Measurements from ENCODE around the gene CFAP97D1. TPM values are rescaled to one million over a fixed set of nuclear protein-coding genes. Genes with fewer than 3 reads are reported as not detected.
A peak's percentile ranks its signal among the peaks of the same experiment; 100 is the strongest.
"Not testable (repeated sequence)": the region's sequence is repeated elsewhere in the genome, so short reads cannot be mapped to it uniquely, and the experiment has no call there.

The CFAP97D1 gene
- polyA plus RNA-seq, 1 donor (not counting 4 experiments of a cell fraction or from before 2014, with no cell fraction given) = not detected

GRCh38 chr17:43790311-43790940, 10.2 kb downstream of the CFAP97D1 start:
- Histone ChIP-seq H3K9ac (ENCODE audit: control insufficient read depth, extremely low read depth, insufficient read depth, low read length) (no peak overlapping the region), H2AFZ (ENCODE audit: control insufficient read depth, low read length) (peak overlapping the region; percentile 57), H3K9me1 (ENCODE audit: control insufficient read depth, extremely low read depth, insufficient read depth, low read length) (no peaks in the 10 kb centered on the region), H3K79me2 (ENCODE audit: control insufficient read depth, insufficient read depth, low read length) (no peaks in the 10 kb centered on the region), H3K27me3 (ENCODE audit: control insufficient read depth, extremely low read depth, insufficient read depth, low read length) (no peaks in the 10 kb centered on the region), H3K9me3 (ENCODE audit: control insufficient read depth, low read depth, low read length) (no peaks in the 10 kb centered on the region), H3K4me3 (ENCODE audit: control insufficient read depth in 2 of 3, extremely low read depth in 1 of 3, insufficient read depth in 2 of 3, low read depth in 1 of 3, low read length in 3 of 3) (peak overlapping the region in 1 of 3 experiments; percentile 7), H3K4me2 (ENCODE audit: control insufficient read depth, extremely low read depth, insufficient read depth, low read depth, low read length) (peak overlapping the region; percentile 59), H4K20me1 (ENCODE audit: control insufficient read depth, extremely low read depth, insufficient read depth, low read length) (no peaks in the 10 kb centered on the region), H3K4me1 (ENCODE audit: control insufficient read depth, extremely low read depth, insufficient read depth, low read length) (peaks cover 7% of the 10 kb centered on the region), H3K27ac (ENCODE audit: control insufficient read depth, insufficient read depth, low read length) (no peak overlapping the region), H3K36me3 (ENCODE audit: control insufficient read depth in 2 of 2, extremely low read depth in 1 of 2, insufficient read depth in 2 of 2, low read length in 2 of 2) (no peaks in the 10 kb centered on the region)
- peak; percentile 89 for FAIRE-seq
- peak; percentile 75 for DNase-seq (ENCODE audit: low read depth, low spot score)
- TF ChIP-seq, protein P1, sequence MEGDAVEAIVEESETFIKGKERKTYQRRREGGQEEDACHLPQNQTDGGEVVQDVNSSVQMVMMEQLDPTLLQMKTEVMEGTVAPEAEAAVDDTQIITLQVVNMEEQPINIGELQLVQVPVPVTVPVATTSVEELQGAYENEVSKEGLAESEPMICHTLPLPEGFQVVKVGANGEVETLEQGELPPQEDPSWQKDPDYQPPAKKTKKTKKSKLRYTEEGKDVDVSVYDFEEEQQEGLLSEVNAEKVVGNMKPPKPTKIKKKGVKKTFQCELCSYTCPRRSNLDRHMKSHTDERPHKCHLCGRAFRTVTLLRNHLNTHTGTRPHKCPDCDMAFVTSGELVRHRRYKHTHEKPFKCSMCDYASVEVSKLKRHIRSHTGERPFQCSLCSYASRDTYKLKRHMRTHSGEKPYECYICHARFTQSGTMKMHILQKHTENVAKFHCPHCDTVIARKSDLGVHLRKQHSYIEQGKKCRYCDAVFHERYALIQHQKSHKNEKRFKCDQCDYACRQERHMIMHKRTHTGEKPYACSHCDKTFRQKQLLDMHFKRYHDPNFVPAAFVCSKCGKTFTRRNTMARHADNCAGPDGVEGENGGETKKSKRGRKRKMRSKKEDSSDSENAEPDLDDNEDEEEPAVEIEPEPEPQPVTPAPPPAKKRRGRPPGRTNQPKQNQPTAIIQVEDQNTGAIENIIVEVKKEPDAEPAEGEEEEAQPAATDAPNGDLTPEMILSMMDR (optimal IDR thresholded peaks at IDR 0.05 in 1 of 3, IDR thresholded peaks at IDR 0.05 in 1 of 3, conservative IDR thresholded peaks at IDR 0.05 in 1 of 3; ENCODE audit: extremely low read depth in 1 of 3, insufficient read depth in 2 of 3, low read length in 3 of 3) = peak; percentile 82 to 91 (median 89)
- TF ChIP-seq EZH2 (IDR thresholded peaks at IDR 0.05; ENCODE audit: low read length) = no peak
- dilution Hi-C loops (cut with MboI; ENCODE audit: extremely low pct_ligation_motif_present, low sequenced_read_pairs) = no loop called here

- no peak overlapping the region for H3K4me3 ChIP-seq (ENCODE audit: control insufficient read depth in 2 of 3, extremely low read depth in 1 of 3, insufficient read depth in 2 of 3, low read depth in 1 of 3, low read length in 3 of 3)
- H3K27ac ChIP-seq (ENCODE audit: control insufficient read depth, insufficient read depth, low read length) = no peak overlapping the region
- FAIRE-seq (peak; percentile 93), DNase-seq (ENCODE audit: low read depth, low spot score) (no peak)
- no peaks in the 10 kb centered on the region for H3K9me1 ChIP-seq (ENCODE audit: control insufficient read depth, extremely low read depth, insufficient read depth, low read length)
- H3K36me3 ChIP-seq (ENCODE audit: control insufficient read depth in 2 of 2, extremely low read depth in 1 of 2, insufficient read depth in 2 of 2, low read length in 2 of 2) = no peaks in the 10 kb centered on the region
- no peaks in the 10 kb centered on the region for H3K79me2 ChIP-seq (ENCODE audit: control insufficient read depth, insufficient read depth, low read length)
- no peak overlapping the region for H3K4me2 ChIP-seq (ENCODE audit: control insufficient read depth, extremely low read depth, insufficient read depth, low read depth, low read length)
- H3K9me3 ChIP-seq (ENCODE audit: control insufficient read depth, low read depth, low read length) = no peaks in the 10 kb centered on the region
- H3K9ac ChIP-seq (ENCODE audit: control insufficient read depth, extremely low read depth, insufficient read depth, low read length) = no peak overlapping the region
- H4K20me1 ChIP-seq (ENCODE audit: control insufficient read depth, extremely low read depth, insufficient read depth, low read length) = no peaks in the 10 kb centered on the region
- dilution Hi-C loops (cut with MboI; ENCODE audit: extremely low pct_ligation_motif_present, low sequenced_read_pairs) = no loop called here
- H3K27me3 ChIP-seq (ENCODE audit: control insufficient read depth, extremely low read depth, insufficient read depth, low read length) = no peaks in the 10 kb centered on the region
- H3K4me1 ChIP-seq (ENCODE audit: control insufficient read depth, extremely low read depth, insufficient read depth, low read length) = peaks cover 7% of the 10 kb centered on the region
- peak overlapping the region; percentile 27 for H2AFZ ChIP-seq (ENCODE audit: control insufficient read depth, low read length)
- TF ChIP-seq, protein P1 (optimal IDR thresholded peaks at IDR 0.05 in 1 of 3, IDR thresholded peaks at IDR 0.05 in 1 of 3, conservative IDR thresholded peaks at IDR 0.05 in 1 of 3; ENCODE audit: extremely low read depth in 1 of 3, insufficient read depth in 2 of 3, low read length in 3 of 3) = no peak
- no peak for TF ChIP-seq EZH2 (IDR thresholded peaks at IDR 0.05; ENCODE audit: low read length)
These were observed 11.4 kb downstream of the CFAP97D1 start for GRCh38 chr17:43791589-43791988.

DNA sequence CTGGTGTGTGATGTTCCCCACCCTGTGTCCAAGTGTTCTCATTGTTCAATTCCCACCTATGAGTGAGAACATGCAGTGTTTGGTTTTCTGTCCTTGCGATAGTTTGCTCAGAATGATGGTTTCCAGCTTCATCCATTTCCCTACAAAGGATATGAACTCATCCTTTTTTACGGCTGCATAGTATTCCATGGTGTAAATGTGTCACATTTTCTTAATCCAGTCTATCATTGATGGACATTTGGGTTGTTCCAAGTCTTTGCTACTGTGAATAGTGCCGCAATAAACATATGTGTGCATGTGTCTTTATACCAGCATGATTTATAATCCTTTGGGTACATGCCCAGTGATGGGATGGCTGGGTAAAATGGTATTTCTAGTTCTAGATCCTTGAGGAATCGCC, 12.4 kb downstream of the CFAP97D1 start:
- H3K27me3 ChIP-seq (ENCODE audit: control insufficient read depth, extremely low read depth, insufficient read depth, low read length); H2AFZ ChIP-seq (ENCODE audit: control insufficient read depth, low read length); H3K27ac ChIP-seq (ENCODE audit: control insufficient read depth, insufficient read depth, low read length); H3K4me1 ChIP-seq (ENCODE audit: control insufficient read depth, extremely low read depth, insufficient read depth, low read length); H4K20me1 ChIP-seq (ENCODE audit: control insufficient read depth, extremely low read depth, insufficient read depth, low read length); FAIRE-seq; H3K9me1 ChIP-seq (ENCODE audit: control insufficient read depth, extremely low read depth, insufficient read depth, low read length); H3K9ac ChIP-seq (ENCODE audit: control insufficient read depth, extremely low read depth, insufficient read depth, low read length); H3K4me3 ChIP-seq (ENCODE audit: control insufficient read depth in 2 of 3, extremely low read depth in 1 of 3, insufficient read depth in 2 of 3, low read depth in 1 of 3, low read length in 3 of 3); H3K9me3 ChIP-seq (ENCODE audit: control insufficient read depth, low read depth, low read length); H3K4me2 ChIP-seq (ENCODE audit: control insufficient read depth, extremely low read depth, insufficient read depth, low read depth, low read length); H3K79me2 ChIP-seq (ENCODE audit: control insufficient read depth, insufficient read depth, low read length); DNase-seq (ENCODE audit: low read depth, low spot score); dilution Hi-C loops (cut with MboI; ENCODE audit: extremely low pct_ligation_motif_present, low sequenced_read_pairs); H3K36me3 ChIP-seq (ENCODE audit: control insufficient read depth in 2 of 2, extremely low read depth in 1 of 2, insufficient read depth in 2 of 2, low read length in 2 of 2): not testable (repeated sequence)

DNA sequence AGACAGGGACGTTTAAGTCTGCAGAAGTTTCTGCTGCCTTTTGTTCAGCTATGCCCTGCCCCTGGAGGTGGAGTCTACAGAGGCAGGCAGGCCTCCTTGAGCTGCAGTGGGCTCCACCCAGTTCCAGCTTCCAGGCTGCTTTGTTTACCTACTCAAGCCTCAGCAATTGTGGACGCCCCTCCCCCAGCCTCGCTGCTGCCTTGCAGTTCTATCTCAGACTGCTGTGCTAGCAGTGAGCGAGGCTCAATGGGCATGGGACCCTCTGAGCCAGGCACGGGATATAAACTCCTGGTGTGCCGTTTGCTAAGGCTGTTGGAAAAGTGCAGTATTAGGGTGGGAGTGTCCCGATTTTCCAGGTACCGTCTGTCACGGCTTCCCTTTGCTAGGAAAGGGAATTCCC, 17.8 kb downstream of the CFAP97D1 start:
- FAIRE-seq; H3K27me3 ChIP-seq (ENCODE audit: control insufficient read depth, extremely low read depth, insufficient read depth, low read length); H3K4me3 ChIP-seq (ENCODE audit: control insufficient read depth in 2 of 3, extremely low read depth in 1 of 3, insufficient read depth in 2 of 3, low read depth in 1 of 3, low read length in 3 of 3); H3K9me1 ChIP-seq (ENCODE audit: control insufficient read depth, extremely low read depth, insufficient read depth, low read length); H3K9me3 ChIP-seq (ENCODE audit: control insufficient read depth, low read depth, low read length); H3K36me3 ChIP-seq (ENCODE audit: control insufficient read depth in 2 of 2, extremely low read depth in 1 of 2, insufficient read depth in 2 of 2, low read length in 2 of 2); H4K20me1 ChIP-seq (ENCODE audit: control insufficient read depth, extremely low read depth, insufficient read depth, low read length); DNase-seq (ENCODE audit: low read depth, low spot score); H3K79me2 ChIP-seq (ENCODE audit: control insufficient read depth, insufficient read depth, low read length); H2AFZ ChIP-seq (ENCODE audit: control insufficient read depth, low read length); H3K27ac ChIP-seq (ENCODE audit: control insufficient read depth, insufficient read depth, low read length); H3K4me1 ChIP-seq (ENCODE audit: control insufficient read depth, extremely low read depth, insufficient read depth, low read length); dilution Hi-C loops (cut with MboI; ENCODE audit: extremely low pct_ligation_motif_present, low sequenced_read_pairs); H3K9ac ChIP-seq (ENCODE audit: control insufficient read depth, extremely low read depth, insufficient read depth, low read length); H3K4me2 ChIP-seq (ENCODE audit: control insufficient read depth, extremely low read depth, insufficient read depth, low read depth, low read length): not testable (repeated sequence)

Data from keratinocyte (primary cell).